H1 (cell line): ENCODE data around the gene PTF1A.

Experiments
- EZH2 ChIP-seq: fragments of 200-600 bp; sonication (generic); IDR thresholded peaks from 2 replicates; pipeline ENCODE4 v1.7.1; 2012; ENCODE audit warnings: low read depth, mild to moderate bottlenecking, moderate library complexity, low read length, inconsistent platforms; ENCODE audit not compliant: severe bottlenecking
- FOSL1 ChIP-seq: IDR thresholded peaks from 2 replicates; pipeline ENCODE4 v1.6.1; 2011; ENCODE audit warnings: mild to moderate bottlenecking, low read depth, low read length, moderate library complexity; ENCODE audit not compliant: insufficient read depth
- TF ChIP-seq, protein P1 (sequence below), 3 experiments: IDR thresholded peaks; 1 replicate in 2 of 3; 2 replicates in 1 of 3; pipeline versions ENCODE4 v1.5.1 to v1.6.1; 2011; ENCODE audit warnings: low read length in 3 of 3, mild to moderate bottlenecking in 3 of 3, inconsistent platforms in 2 of 3, low read depth in 1 of 3, moderate library complexity in 1 of 3; ENCODE audit not compliant: insufficient read depth in 1 of 3; ENCODE audit errors: control extremely low read depth in 1 of 3

DNA sequence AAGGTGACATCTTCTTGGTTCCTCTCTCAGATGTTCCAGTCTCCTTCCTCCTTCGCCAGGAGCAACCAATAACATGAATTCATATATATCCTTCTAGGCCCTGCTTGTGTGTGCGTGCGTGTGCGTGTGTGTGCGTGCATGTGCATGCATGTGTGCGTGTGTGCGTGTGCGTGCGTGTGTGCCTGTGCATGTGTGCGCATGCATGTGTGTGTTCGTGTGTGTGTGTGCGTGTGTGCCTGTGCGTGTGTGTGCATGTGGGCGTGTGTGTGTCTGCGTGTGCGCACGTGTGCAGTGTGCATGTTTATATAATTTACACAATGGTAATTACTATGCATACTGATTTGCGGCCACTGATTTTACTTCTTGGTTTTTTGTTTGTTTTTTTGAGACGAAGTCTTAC lies 43.9 kb upstream of the PTF1A start:
- TF ChIP-seq, protein P1, sequence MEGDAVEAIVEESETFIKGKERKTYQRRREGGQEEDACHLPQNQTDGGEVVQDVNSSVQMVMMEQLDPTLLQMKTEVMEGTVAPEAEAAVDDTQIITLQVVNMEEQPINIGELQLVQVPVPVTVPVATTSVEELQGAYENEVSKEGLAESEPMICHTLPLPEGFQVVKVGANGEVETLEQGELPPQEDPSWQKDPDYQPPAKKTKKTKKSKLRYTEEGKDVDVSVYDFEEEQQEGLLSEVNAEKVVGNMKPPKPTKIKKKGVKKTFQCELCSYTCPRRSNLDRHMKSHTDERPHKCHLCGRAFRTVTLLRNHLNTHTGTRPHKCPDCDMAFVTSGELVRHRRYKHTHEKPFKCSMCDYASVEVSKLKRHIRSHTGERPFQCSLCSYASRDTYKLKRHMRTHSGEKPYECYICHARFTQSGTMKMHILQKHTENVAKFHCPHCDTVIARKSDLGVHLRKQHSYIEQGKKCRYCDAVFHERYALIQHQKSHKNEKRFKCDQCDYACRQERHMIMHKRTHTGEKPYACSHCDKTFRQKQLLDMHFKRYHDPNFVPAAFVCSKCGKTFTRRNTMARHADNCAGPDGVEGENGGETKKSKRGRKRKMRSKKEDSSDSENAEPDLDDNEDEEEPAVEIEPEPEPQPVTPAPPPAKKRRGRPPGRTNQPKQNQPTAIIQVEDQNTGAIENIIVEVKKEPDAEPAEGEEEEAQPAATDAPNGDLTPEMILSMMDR (IDR thresholded peaks at IDR 0.05; ENCODE audit: control extremely low read depth in 1 of 3, insufficient read depth in 1 of 3, low read depth in 1 of 3, low read length in 3 of 3): no peak
- TF ChIP-seq EZH2 (no peak), FOSL1 (no peak)
